Measurements from ENCODE around the gene NOTCH3.
A peak's percentile ranks its signal among the peaks of the same experiment; 100 is the strongest.

Gene NOTCH3

DNA sequence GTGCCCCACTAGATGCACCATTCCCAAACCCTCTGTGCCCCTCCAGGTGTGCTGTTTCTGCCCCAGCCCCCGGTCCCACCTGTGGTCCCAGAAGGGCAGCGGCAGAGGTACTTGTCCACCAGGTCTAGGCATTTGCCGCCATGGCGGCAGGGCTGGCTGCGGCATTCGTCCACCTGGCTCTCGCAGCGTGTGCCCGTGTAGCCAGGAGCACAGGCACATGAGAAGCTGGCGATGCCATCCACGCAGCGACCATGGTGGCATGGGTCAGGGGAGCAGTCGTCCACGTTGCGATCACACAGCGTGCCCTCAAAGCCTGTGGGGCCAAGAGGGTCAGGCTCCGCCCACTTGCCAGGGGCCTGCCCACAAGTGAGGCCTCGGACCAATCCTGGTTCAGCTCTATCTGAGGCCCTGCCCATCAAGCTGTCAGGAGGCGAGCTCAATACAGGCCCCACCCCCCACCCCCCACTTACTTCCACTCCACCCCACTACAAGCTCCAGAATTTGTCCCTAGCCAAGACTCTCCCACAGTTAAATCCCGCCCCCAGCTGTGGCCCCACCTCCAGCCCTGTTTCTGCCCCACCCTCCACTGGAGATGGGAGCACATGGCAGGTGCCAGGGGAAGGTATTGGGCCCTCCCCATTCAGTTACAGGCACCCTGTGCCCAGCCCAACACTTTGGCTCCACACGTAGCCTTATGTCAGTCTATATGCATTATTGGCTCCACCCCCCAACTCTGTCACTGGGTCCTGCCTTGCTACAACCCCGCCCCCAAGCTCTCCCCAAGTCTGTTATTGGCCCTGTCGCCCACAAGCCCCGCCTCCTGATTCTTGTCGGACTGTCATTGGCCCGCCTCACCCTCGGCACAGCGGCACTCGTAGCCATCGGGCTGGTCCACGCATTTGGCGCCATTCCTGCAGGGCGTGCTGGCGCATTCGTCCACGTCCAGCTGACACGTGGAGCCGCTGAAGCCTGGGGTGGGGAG, 13.5 kb downstream of the NOTCH3 start:
- peak in 1 of 2 donors; percentile 54 for DNase-seq (ENCODE audit: low read depth in 2 of 2)
- TF ChIP-seq, protein P1, sequence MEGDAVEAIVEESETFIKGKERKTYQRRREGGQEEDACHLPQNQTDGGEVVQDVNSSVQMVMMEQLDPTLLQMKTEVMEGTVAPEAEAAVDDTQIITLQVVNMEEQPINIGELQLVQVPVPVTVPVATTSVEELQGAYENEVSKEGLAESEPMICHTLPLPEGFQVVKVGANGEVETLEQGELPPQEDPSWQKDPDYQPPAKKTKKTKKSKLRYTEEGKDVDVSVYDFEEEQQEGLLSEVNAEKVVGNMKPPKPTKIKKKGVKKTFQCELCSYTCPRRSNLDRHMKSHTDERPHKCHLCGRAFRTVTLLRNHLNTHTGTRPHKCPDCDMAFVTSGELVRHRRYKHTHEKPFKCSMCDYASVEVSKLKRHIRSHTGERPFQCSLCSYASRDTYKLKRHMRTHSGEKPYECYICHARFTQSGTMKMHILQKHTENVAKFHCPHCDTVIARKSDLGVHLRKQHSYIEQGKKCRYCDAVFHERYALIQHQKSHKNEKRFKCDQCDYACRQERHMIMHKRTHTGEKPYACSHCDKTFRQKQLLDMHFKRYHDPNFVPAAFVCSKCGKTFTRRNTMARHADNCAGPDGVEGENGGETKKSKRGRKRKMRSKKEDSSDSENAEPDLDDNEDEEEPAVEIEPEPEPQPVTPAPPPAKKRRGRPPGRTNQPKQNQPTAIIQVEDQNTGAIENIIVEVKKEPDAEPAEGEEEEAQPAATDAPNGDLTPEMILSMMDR (IDR thresholded peaks at IDR 0.05; ENCODE audit: low read depth, low read length): no peak
- H3K4me3 ChIP-seq (replicated peaks in 1 of 2; ENCODE audit: low read depth in 2 of 2, low read length in 2 of 2): no peak overlapping the region

DNA sequence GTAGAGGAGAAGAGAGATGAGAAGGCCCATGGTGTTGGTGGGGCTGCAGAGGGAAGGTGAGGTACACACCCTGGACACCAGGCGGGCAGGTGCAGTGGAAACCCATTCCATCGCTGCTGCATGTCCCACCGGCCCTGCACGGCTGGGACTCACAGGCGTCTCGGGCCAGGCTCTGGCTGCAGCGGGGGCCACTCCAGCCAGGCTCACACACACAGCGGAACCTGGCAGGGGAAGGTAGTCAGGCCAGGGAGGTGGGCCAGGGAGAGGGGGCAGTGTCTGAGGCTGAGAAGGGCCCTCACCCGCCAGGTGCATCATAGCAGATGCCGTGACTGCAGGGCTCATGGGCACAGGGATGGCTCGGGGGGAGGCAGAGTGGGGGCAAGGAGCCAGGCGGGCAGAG, 15.6 kb downstream of the NOTCH3 start:
- TF ChIP-seq, protein P1 (IDR thresholded peaks at IDR 0.05; ENCODE audit: low read depth, low read length): no peak
- no peak overlapping the region for H3K4me3 ChIP-seq (replicated peaks in 1 of 2; ENCODE audit: low read depth in 2 of 2, low read length in 2 of 2)
- no peak for DNase-seq (ENCODE audit: low read depth in 2 of 2)

DNA sequence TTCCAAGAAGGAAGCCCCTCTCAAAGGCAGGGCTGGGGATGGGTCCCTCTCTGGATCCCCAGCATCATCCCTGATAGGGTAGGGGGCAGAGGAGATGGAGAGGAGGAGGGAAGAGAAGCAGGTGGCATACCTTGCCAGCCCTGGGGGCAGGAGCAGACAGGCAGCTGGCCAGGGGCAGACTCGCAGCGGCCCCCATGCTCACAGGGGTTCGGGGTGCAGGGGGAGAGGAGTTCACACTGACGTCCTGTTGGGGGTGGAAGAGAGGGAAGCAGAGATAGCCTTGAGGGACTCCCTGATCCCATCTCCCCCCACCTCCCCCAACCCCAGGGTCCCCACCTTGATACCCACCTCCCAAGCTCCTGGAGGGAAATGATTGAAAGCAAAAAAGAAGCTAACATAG, 16.0 kb downstream of the NOTCH3 start:
- TF ChIP-seq, protein P1 (IDR thresholded peaks at IDR 0.05; ENCODE audit: low read depth, low read length): no peak
- H3K4me3 ChIP-seq (replicated peaks in 1 of 2; ENCODE audit: low read depth in 2 of 2, low read length in 2 of 2): no peak overlapping the region
- DNase-seq (ENCODE audit: low read depth in 2 of 2): no peak

DNA sequence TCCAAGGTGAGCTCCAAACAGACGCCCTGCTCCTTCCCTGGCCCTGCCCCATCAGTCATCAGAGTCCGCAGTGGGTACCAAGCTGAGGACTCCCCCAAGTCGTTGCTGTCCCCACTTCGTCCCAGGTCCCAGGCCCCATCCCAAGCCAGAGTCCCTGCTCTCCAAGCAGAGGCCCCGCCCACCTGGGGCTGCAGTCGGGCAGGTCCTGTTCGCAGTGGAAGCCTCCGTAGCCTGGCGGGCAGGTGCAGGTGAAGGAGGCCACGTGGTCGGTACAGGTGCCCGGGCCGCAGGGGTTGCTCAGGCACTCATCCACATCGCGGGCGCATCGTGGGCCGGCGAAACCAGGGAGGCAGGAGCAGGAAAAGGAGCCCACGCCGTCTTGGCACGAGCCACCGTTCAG, 19.4 kb downstream of the NOTCH3 start:
- DNase-seq (ENCODE audit: low read depth in 2 of 2): no peak
- TF ChIP-seq, protein P1 (IDR thresholded peaks at IDR 0.05; ENCODE audit: low read depth, low read length): no peak
- no peak overlapping the region for H3K4me3 ChIP-seq (replicated peaks in 1 of 2; ENCODE audit: low read depth in 2 of 2, low read length in 2 of 2)

DNA sequence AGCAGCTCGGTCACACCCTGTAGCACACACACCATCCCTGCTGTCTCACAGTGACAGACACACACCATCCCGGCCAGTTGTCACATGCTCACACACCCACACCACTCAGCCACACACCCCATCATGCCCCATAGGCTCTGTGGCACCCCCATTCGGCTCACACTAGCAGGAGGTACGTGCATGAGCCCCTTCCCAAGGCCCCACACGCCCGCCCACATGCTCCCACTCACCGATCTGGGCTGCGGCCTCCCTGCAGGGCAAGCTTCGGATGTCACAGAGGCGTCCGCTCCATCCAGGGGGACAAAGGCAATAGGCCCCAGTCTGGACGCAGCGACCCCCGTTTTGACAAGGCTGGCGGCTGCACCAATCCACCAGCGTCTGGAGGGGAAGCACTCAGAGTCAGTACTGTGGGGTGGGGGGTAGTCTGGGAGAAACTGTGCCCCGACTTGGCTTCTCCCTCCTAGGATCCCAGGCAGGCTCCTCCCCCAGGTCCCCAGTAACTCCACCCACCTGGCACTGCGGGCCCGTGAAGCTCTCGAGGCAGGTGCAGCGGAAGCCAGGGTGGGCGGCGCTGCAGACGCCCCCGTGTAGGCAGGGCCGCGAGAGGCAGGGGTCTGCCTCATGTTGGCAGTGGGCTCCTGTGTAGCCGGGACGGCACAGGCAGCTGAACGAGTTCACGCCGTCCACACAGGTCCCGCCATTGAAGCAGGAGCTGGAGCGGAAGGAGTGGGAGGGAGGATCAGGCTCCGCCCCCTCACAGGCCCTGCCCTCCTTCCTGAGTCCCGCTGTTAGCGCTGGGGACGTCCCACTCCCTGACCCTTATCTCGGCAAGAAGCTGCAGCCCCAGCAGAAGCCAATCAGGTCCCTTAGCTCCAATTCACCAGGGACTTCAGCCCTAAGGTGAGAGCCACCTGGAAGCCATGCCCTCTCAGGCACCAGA, 20.1 kb downstream of the NOTCH3 start:
- no peak for DNase-seq (ENCODE audit: low read depth in 2 of 2)
- H3K4me3 ChIP-seq (replicated peaks in 1 of 2; ENCODE audit: low read depth in 2 of 2, low read length in 2 of 2): no peak overlapping the region
- TF ChIP-seq, protein P1 (IDR thresholded peaks at IDR 0.05; ENCODE audit: low read depth, low read length): no peak

DNA sequence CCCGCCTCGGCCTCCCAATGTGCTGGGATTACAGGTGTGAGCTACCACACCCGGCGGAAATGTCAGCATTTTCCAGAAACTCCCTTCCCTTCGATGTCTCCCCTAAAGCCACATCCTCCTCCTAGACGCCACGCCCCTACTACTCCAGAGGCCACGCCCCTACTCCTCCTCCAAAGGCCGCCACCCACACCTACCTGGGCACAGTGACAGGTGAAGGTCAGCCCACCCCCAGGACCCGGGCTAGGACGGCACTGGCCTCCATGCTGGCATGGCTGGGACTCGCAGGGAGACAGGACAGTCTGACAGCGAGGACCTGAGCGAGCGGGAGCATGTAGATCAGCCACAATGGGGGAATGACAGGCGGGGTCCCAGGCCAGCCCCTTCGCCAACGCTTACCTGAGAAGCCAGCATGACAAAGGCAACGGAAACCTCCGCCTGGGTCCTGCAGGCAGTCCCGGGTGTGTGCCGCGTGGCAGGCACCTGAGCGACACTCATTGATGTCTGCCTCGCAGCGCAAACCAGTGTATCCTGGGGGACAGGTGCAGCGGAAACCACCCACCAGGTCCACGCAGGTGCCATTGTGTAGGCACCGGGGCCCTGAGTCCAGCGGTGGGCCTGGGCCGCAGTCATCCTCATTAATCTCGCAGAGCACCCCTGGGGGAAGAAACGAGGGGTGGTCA, 22.0 kb downstream of the NOTCH3 start:
- DNase-seq (ENCODE audit: low read depth in 2 of 2): no peak
- no peak overlapping the region for H3K4me3 ChIP-seq (replicated peaks in 1 of 2; ENCODE audit: low read depth in 2 of 2, low read length in 2 of 2)
- TF ChIP-seq, protein P1 (IDR thresholded peaks at IDR 0.05; ENCODE audit: low read depth, low read length): no peak

Data from cardiac fibroblast (primary cell).